SK-N-MC (cell line): ENCODE results near the gene ERFL.
"Not testable (repeated sequence)": the region's sequence is repeated elsewhere in the genome, so short reads cannot be mapped to it uniquely, and the experiment has no call there.

Experiments used
- EZH2 ChIP-seq: fragments of 200-600 bp; sonication (generic); IDR thresholded peaks from one replicate; pipeline ENCODE4 v1.6.1; 2017; ENCODE audit warnings: antibody characterized with exemption
- FOXP2 ChIP-seq: optimal IDR thresholded peaks from 2 replicates; pipeline ENCODE3; 2011; ENCODE audit warnings: mild to moderate bottlenecking, moderate library complexity; ENCODE audit not compliant: insufficient read depth; ENCODE audit errors: extremely low read length, control extremely low read depth
- POLR2AphosphoS5 ChIP-seq: IDR thresholded peaks from 2 replicates; pipeline ENCODE4 v1.6.1; 2012; ENCODE audit warnings: mild to moderate bottlenecking, low read depth, low read length, borderline replicate concordance

DNA sequence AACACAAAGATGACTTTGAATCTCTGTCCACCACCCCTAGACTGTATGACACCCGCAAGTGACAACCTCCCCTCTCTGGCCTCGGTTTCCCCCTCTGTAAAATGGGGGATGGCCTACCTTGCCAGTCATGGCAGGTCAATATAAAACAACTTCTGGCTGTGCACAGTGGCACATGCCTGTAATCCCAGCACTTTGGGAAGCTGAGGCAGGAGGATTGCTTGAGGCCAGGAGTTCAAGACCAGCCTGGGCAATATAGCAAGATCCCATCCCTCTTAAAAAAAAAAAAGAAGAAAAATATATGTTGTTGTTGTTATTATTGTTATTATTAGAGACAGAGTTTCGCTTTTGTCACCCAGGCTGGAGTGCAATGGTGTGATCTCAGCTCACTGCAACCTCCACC is 52.3 kb downstream of the ERFL start:
- not testable (repeated sequence) for TF ChIP-seq POLR2AphosphoS5, EZH2, FOXP2
